WERI-Rb-1 (cell line): Measurements from ENCODE around the gene ETAA1.

ENCODE experiments used
- DNase-seq: peaks from one replicate; pipeline ENCODE4 v3.0.0-alpha.2; 2020
- H3K27ac ChIP-seq: fragments of 250-450 bp; sonication (Bioruptor Pico); 2 replicates; pipeline ENCODE4 v1.5.1; 2020; ENCODE audit warnings: mild to moderate bottlenecking, moderate library complexity
- H3K27me3 ChIP-seq: fragments of 250-450 bp; sonication (Bioruptor Pico); 2 replicates; pipeline ENCODE4 v1.5.1; 2021; ENCODE audit warnings: mild to moderate bottlenecking, low read depth, moderate library complexity; ENCODE audit not compliant: insufficient read depth, severe bottlenecking
- H3K36me3 ChIP-seq: fragments of 250-450 bp; sonication (Bioruptor Pico); 2 replicates; pipeline ENCODE4 v1.5.1; 2020; ENCODE audit warnings: mild to moderate bottlenecking, moderate library complexity
- H3K4me3 ChIP-seq: 2 replicates; pipeline ENCODE4 v1.5.1; 2011; ENCODE audit warnings: low read depth, mild to moderate bottlenecking, control low read depth, low read length
- H3K9me3 ChIP-seq: fragments of 250-450 bp; sonication (Bioruptor Pico); 2 replicates; pipeline ENCODE4 v1.5.1; 2021; ENCODE audit warnings: mild to moderate bottlenecking, moderate library complexity; ENCODE audit not compliant: severe bottlenecking
- TF ChIP-seq, protein P1 (sequence below): IDR thresholded peaks from 2 replicates; pipeline ENCODE4 v1.5.1; 2011; ENCODE audit warnings: low read depth, mild to moderate bottlenecking, control low read depth, inconsistent platforms, low read length

The ETAA1 gene

DNA sequence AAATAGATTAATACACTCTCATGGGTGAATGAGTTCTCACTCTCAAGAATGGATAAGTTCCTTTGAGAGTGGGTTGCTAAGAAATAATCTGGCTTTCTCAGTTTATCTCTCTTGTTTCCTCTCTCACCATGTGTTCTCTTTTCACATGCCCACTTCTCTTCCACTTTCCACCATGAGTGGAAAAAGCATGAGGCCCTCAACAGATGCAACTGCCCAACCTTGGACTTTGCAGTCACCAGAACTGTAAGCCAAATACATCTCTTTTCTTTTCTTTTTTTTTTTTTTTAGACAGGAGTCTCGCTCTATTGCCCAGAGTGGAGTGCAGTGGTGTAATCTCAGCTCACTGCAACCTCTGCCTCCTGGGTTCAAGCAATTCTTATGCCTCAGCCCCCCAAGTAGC, 18.1 kb upstream of the ETAA1 start:
- Histone ChIP-seq H3K36me3 (no peaks in the 10 kb centered on the region), H3K9me3 (no peaks in the 10 kb centered on the region), H3K27ac (no peak overlapping the region), H3K4me3 (no peak overlapping the region), H3K27me3 (peaks cover 33% of the 10 kb centered on the region)
- TF ChIP-seq, protein P1, sequence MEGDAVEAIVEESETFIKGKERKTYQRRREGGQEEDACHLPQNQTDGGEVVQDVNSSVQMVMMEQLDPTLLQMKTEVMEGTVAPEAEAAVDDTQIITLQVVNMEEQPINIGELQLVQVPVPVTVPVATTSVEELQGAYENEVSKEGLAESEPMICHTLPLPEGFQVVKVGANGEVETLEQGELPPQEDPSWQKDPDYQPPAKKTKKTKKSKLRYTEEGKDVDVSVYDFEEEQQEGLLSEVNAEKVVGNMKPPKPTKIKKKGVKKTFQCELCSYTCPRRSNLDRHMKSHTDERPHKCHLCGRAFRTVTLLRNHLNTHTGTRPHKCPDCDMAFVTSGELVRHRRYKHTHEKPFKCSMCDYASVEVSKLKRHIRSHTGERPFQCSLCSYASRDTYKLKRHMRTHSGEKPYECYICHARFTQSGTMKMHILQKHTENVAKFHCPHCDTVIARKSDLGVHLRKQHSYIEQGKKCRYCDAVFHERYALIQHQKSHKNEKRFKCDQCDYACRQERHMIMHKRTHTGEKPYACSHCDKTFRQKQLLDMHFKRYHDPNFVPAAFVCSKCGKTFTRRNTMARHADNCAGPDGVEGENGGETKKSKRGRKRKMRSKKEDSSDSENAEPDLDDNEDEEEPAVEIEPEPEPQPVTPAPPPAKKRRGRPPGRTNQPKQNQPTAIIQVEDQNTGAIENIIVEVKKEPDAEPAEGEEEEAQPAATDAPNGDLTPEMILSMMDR, result no peak
- no peak for DNase-seq

DNA sequence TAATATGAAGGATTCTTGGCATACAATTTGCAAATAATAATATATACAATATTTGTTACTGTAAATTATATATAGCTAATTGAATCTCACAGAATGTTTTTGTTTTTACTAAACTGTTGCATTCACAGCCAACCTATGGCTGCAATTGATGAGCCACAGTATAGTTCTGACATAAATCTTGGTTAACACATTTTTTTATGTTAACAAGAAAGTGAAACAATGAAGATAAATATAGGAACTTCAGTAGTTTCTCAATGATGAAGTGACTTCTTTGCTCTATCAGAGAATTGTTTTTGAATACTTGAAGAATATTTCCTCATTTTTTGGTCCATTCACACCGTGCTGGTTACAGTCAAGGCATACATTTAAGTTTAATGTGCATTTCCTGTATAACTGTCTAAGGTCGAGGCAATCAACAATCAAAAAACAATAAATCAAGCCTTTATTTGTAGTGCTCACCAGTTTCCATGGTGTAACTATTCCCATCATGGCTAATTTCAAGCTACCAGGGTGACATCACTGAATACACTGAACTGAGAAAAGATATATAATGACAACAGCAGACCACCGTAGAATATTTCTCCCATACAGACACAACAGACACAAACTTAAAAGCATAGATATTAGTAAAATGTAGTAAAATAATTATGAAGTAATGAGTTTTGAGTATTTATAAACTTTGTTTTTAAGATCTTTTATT, 12.9 kb upstream of the ETAA1 start:
- no peak for DNase-seq
- Histone ChIP-seq H3K27me3 (peaks cover 38% of the 10 kb centered on the region), H3K27ac (no peak overlapping the region), H3K4me3 (no peak overlapping the region), H3K9me3 (no peaks in the 10 kb centered on the region), H3K36me3 (no peaks in the 10 kb centered on the region)
- TF ChIP-seq, protein P1, result no peak

DNA sequence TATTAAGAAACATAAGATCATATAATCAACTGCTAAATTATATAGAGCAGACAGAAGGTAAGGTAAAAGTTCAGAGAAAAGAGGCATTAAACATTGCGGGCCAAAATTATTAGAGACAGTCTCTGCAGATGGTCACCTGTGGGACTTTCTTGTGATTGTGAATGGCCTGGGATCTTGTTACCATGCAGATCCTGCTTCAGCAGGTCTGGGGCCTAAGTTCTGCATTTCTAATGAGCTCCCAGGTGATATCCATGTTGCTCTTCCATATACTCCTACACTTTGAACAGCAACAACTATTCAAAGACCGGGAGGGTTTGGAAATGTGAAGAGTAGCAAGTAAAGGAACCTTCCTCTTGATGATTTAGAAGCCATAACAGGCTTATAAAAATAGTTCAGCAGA, 8.5 kb upstream of the ETAA1 start:
- no peak for DNase-seq
- H3K36me3 ChIP-seq, result no peaks in the 10 kb centered on the region
- no peaks in the 10 kb centered on the region for H3K9me3 ChIP-seq
- peaks cover 35% of the 10 kb centered on the region for H3K27me3 ChIP-seq
- TF ChIP-seq, protein P1, result no peak
- no peak overlapping the region for H3K27ac ChIP-seq
- no peak overlapping the region for H3K4me3 ChIP-seq

DNA sequence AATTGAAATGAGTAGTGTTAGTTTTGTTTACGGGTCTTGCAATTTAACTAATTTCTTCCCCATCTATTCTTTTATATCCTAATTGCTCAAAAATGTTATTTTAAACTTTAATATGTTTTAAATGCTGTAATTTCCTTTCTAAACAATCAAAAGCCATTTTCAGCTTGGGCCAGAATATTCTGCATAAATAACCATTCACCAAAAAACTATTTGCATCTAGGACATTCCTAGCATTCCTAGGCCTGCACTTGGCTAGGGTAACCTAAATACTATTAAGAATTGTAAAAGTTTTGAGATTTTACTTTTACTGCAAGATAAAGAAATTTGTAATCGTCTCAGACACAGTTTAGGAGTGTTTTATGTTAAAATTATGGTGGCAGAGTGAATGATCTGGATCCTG, 7.8 kb upstream of the ETAA1 start:
- no peak overlapping the region for H3K27ac ChIP-seq
- no peak for DNase-seq
- TF ChIP-seq, protein P1, result no peak

DNA sequence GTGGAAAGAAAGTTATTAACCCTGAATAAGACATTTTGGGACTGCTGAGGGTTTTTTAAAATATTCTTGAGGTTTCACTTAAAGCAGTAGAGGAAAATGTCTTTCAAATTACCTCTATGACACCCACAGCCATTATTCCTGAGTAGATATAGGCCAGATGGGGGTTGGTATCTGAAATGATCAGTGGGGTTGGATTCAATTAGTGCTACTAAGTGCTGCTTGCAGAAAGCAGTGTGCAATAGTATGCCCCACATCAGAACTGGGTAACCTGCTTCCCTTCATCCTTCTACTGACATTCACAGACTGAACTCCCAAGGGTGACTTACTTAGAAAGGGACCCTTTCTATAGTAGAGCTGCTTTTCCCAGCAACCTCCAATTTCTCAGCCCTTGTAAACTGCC, 7.3 kb upstream of the ETAA1 start:
- Histone ChIP-seq H3K9me3 (no peaks in the 10 kb centered on the region), H3K36me3 (no peaks in the 10 kb centered on the region), H3K4me3 (no peak overlapping the region), H3K27me3 (peaks cover 35% of the 10 kb centered on the region), H3K27ac (no peak overlapping the region)
- DNase-seq, result no peak
- TF ChIP-seq, protein P1, result no peak

More for the DNA sequence above, 7.8 kb upstream of the ETAA1 start:
- no peaks in the 10 kb centered on the region for H3K9me3 ChIP-seq
- no peak overlapping the region for H3K4me3 ChIP-seq
- peaks cover 35% of the 10 kb centered on the region for H3K27me3 ChIP-seq
- no peaks in the 10 kb centered on the region for H3K36me3 ChIP-seq

DNA sequence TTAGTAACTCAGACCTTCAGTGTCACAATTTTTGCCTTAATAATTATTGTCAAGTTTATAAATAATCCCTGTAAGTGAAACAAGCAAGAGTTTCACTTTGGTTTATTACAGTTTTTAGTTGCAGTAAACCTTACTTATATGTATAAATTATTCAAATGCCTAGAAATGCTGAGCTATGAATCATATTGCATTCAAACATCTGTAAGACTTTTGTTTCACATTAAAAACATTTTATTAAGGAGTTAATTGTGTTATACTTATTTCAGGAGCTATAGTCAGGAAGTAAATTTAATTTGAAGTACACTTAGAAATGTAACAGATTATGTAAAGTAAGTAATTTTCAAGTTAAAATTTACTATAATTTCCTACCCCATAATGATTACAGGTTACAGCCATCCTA, 3.9 kb upstream of the ETAA1 start:
- TF ChIP-seq, protein P1, result no peak
- Histone ChIP-seq H3K27me3 (peaks cover 15% of the 10 kb centered on the region), H3K27ac (no peak overlapping the region), H3K9me3 (no peaks in the 10 kb centered on the region), H3K36me3 (0 out of 2 replicates have a peak, but pooled peaks cover 3% of the 10 kb centered on the region), H3K4me3 (no peak overlapping the region)
- no peak for DNase-seq
